ENCODE measurements around the gene PCDH1. TPM values are rescaled to one million over a fixed set of nuclear protein-coding genes. Genes with fewer than 3 reads are reported as not detected.
"Not testable (repeated sequence)": the region's sequence is repeated elsewhere in the genome, so short reads cannot be mapped to it uniquely, and the experiment has no call there.

Gene PCDH1
- polyA plus RNA-seq, 3 donors = 13.7 to 26.7 (median 17.4) TPM

- 43 to 63% (median 55%) methylated on average over 10 of the region's 10 CpGs for WGBS, 3 donors
- no peak overlapping the region for H3K27ac ChIP-seq (ENCODE audit: low read depth, low read length)
Measured at GRCh38 chr5:141825241-141825671, 53.0 kb downstream of the PCDH1 start.

DNA sequence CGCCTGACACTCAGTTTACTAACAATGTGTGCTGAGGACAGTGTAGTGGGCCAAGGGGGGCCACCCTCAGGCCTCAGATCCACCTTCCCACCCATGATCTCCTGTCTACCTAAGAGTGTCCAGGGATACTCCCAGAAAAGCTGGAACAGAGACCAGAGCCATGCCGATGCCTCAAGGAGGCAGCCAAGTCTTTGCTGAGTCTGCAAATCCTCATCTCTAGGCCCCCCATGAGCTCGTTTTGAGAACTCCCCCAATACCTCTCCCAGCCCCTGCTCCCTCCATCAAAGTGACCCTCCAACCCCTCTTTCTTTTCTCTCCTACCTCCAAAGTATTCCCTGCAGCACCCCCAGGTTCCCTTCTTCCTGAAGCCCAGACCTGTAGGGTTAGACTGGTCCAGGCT is 53.5 kb downstream of the PCDH1 start:
- 68 to 81% (median 76%) methylated on average over 3 of the region's 3 CpGs for WGBS, 3 donors
- no peak overlapping the region for H3K27ac ChIP-seq (ENCODE audit: low read depth, low read length)

GRCh38 chr5:141823056-141823455 is 55.2 kb downstream of the PCDH1 start:
- 84 to 94% (median 84%) methylated on average over 3 of the region's 3 CpGs for WGBS, 3 donors
- H3K27ac ChIP-seq (ENCODE audit: low read depth, low read length) = no peak overlapping the region

GRCh38 chr5:141822144-141822543 is 56.1 kb downstream of the PCDH1 start:
- no peak overlapping the region for H3K27ac ChIP-seq (ENCODE audit: low read depth, low read length)
- WGBS, 3 donors = 30 to 72% (median 43%) methylated on average over 2 of the region's 2 CpGs

GRCh38 chr5:141821430-141821925 is 56.7 kb downstream of the PCDH1 start:
- WGBS, 3 donors = 53 to 81% (median 67%) methylated on average over 3 of the region's 3 CpGs
- no peak overlapping the region for H3K27ac ChIP-seq (ENCODE audit: low read depth, low read length)

DNA sequence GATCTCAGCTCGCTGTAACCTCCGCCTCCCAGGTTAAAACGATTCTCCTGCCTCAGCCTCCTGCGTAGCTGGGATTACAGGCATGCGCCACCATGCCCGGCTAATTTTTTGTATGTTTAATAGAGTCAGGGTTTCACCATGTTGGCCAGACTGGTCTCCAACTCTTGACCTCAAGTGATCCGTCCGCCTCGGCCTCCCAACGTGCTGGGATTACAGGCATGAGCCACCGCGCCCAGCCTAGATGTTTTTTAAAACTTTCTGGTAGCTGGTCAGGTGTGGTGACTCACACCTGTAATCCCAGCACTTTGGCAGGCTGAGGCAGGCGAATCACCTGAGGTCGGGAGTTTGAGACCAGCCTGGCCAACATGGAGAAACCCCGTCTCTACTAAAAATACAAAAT is 57.5 kb downstream of the PCDH1 start:
- H3K27ac ChIP-seq (ENCODE audit: low read depth, low read length) = not testable (repeated sequence)
- WGBS, 3 donors = 91 to 94% (median 91%) methylated on average over 15 of the region's 15 CpGs

- WGBS, 3 donors = 81 to 90% (median 88%) methylated on average over 6 of the region's 6 CpGs
Measured at GRCh38 chr5:141817631-141818030, 60.6 kb downstream of the PCDH1 start.

GRCh38 chr5:141816598-141817399 is 61.4 kb downstream of the PCDH1 start:
- no peak overlapping the region for H3K27ac ChIP-seq (ENCODE audit: low read depth, low read length)
- WGBS, 3 donors = 40 to 43% (median 43%) methylated on average over 11 of the region's 11 CpGs

More at GRCh38 chr5:141817631-141818030, 60.6 kb downstream of the PCDH1 start:
- no peak overlapping the region for H3K27ac ChIP-seq (ENCODE audit: low read depth, low read length)

- H3K27ac ChIP-seq (ENCODE audit: low read depth, low read length) = no peak overlapping the region
- 81 to 89% (median 82%) methylated on average over 3 of the region's 3 CpGs for WGBS, 3 donors
Measured at GRCh38 chr5:141815796-141816180, 62.4 kb downstream of the PCDH1 start.

GRCh38 chr5:141815051-141815795 is 63.0 kb downstream of the PCDH1 start:
- no peak overlapping the region for H3K27ac ChIP-seq (ENCODE audit: low read depth, low read length)

DNA sequence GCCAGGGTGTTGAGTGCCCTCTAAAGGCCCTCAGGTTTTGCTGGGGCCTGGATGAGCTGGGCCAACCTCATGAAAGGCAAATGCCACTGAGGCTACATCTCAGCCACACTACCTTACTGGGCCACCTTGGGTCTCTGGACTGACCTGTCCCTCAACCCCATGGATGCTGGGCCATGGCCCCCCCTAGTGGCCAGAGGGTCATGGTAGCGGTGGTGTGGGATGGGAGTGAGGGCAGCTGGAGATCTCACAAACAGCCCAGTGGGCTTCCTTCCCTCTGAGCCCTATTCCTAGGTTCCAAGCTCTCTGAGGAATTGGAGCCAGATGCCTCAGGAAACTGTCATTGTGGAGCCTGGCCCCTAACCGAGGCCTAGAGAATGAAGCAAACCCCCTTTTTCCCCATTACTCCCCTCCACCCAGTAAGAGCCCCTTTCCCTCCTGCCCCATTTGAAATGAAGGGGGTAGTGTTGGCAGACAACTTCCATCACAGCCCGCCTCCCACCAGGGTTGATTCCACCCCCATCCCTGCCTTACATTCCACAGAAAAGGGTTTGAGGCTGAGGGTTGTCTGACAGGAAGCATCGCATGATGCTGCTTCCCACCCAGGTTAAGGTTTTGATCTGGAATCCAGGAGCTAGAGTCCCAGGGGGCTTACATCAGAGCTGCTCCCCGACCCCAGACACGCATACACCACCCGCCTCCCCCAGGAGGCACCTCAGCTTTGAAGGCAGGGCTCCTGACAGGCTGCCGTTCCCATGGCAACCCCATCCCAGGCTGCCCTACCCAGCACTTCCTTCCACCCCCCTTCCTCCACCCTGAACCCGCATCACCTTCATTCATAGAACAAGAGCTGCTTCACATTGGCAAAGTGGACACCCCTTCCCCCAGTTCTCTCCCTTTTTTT is 63.9 kb downstream of the PCDH1 start:
- WGBS, 3 donors = 51 to 57% (median 54%) methylated on average over 9 of the region's 9 CpGs
- no peak overlapping the region for H3K27ac ChIP-seq (ENCODE audit: low read depth, low read length)

- 45 to 61% (median 51%) methylated on average over 2 of the region's 2 CpGs for WGBS, 3 donors
- H3K27ac ChIP-seq (ENCODE audit: low read depth, low read length) = no peak overlapping the region
Measured at GRCh38 chr5:141812512-141812911, 65.7 kb downstream of the PCDH1 start.

- no peak overlapping the region for H3K27ac ChIP-seq (ENCODE audit: low read depth, low read length)
- 22 to 40% (median 30%) methylated on average over 29 of the region's 29 CpGs for WGBS, 3 donors
Measured at GRCh38 chr5:141811287-141812155, 66.7 kb downstream of the PCDH1 start.

GRCh38 chr5:141810702-141811101 is 67.5 kb downstream of the PCDH1 start:
- 80 to 81% (median 81%) methylated on average over 3 of the region's 3 CpGs for WGBS, 3 donors
- H3K27ac ChIP-seq (ENCODE audit: low read depth, low read length) = no peak overlapping the region

DNA sequence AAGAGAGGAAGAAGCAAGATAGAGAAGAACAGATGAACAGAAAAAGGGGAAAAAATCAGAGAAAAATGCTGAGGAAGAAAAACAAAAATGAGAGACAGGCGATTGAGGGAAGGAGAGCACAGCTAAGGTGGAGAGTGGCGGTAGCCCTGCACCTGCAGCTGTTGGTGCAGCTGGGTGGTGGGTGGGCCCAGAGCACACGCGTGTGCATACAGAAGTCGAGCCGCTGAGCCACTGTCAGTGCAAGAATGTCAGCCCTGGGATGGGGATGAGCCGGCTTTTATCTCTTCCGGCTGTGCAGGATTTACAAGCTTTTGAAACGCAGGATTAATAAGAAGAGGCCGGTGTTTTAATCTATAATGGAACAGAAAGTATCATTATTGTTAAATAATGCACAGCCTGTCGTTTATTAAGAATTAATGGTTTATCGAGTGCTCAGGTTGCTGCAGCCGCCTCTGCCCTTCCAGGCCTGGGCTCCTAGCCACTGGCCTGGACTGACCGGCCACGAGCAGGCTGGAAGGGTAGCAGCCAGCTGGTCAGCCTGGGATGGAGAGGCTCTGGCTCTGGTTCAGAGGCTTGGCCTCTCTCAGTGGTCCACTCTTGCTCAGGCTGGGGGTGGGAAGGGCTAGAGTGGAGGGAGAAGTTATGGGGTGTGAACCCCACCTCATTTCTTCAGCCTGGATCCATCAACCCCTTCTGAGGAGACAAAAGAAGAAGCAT is 68.7 kb downstream of the PCDH1 start:
- WGBS, 3 donors = 65 to 74% (median 74%) methylated on average over 15 of the region's 15 CpGs
- no peak overlapping the region for H3K27ac ChIP-seq (ENCODE audit: low read depth, low read length)

GRCh38 chr5:141808857-141809256 is 69.4 kb downstream of the PCDH1 start:
- 77 to 86% (median 78%) methylated on average over 2 of the region's 2 CpGs for WGBS, 3 donors
- no peak overlapping the region for H3K27ac ChIP-seq (ENCODE audit: low read depth, low read length)

- 61 to 71% (median 65%) methylated on average over 6 of the region's 6 CpGs for WGBS, 3 donors
- H3K27ac ChIP-seq (ENCODE audit: low read depth, low read length) = no peak overlapping the region
Measured at GRCh38 chr5:141807732-141808131, 70.5 kb downstream of the PCDH1 start.
